B cell (primary cell): ENCODE measurements around the gene STARD9. TPM values are rescaled to one million over a fixed set of nuclear protein-coding genes. Genes with fewer than 3 reads are reported as not detected.

ENCODE experiments used
- ATAC-seq: fragments of 200-7000 bp; cut with Tn5 transposase; one replicate; pipeline ENCODE4 v1.10.0; 2021; ENCODE audit warnings: low read depth, mild to moderate bottlenecking, moderate number of reproducible peaks, moderate library complexity
- CTCF ChIA-PET: fragments of 350-600 bp; sonication (Branson Sonifier 250); formaldehyde crosslinking; loops from one replicate; lab custom pipeline; 2021; ENCODE audit warnings: antibody characterized with exemption, inconsistent platforms; lab: Charles Lee
- POLR2A ChIA-PET: fragments of 350-600 bp; sonication (Branson Sonifier 250); formaldehyde crosslinking; loops from one replicate; lab custom pipeline; 2021; ENCODE audit warnings: antibody characterized with exemption; lab: Charles Lee
- DNase-seq: peaks from one replicate; pipeline ENCODE4 v3.0.0; 2013
- H2AFZ ChIP-seq: 2 replicates; pipeline ENCODE4 v1.6.1; 2012; ENCODE audit warnings: mild to moderate bottlenecking, low read depth, low read length; ENCODE audit not compliant: insufficient read depth, poor library complexity, severe bottlenecking
- H3K27ac ChIP-seq, 2 donors: 1 replicate in 1 of 2; 2 replicates in 1 of 2; pipeline ENCODE4 v1.5.1; 2012 to 2013; ENCODE audit warnings: low read length in 2 of 2, mild to moderate bottlenecking in 2 of 2, moderate library complexity in 1 of 2
- H3K27me3 ChIP-seq, 4 experiments: fragments of 200-600 bp in 1 of 4; sonication (generic) in 1 of 4; replicated peaks in 1 of 4; 1 replicate in 2 of 4; 2 replicates in 2 of 4; pipeline versions ENCODE4 v1.6.1 to v1.7.0; 2013 to 2016; ENCODE audit warnings: low read length in 3 of 4, mild to moderate bottlenecking in 2 of 4, mixed read lengths in 1 of 4, moderate library complexity in 1 of 4; ENCODE audit not compliant: insufficient read depth in 4 of 4, control insufficient read depth in 3 of 4; ENCODE audit errors: control extremely low read depth in 1 of 4
- H3K36me3 ChIP-seq, 2 experiments: replicated peaks in 1 of 2; 1 replicate in 1 of 2; 2 replicates in 1 of 2; pipeline versions ENCODE4 v1.6.1 to v1.7.1; 2013; ENCODE audit warnings: low read length in 1 of 2; ENCODE audit not compliant: insufficient read depth in 2 of 2, control insufficient read depth in 1 of 2; ENCODE audit errors: control extremely low read depth in 1 of 2, extremely low read depth in 1 of 2
- H3K4me1 ChIP-seq, 2 donors: fragments of 200-600 bp in 1 of 2; sonication (generic) in 1 of 2; 1 replicate in 1 of 2; 2 replicates in 1 of 2; pipeline versions ENCODE4 v1.5.1 to v1.6.1; 2013 to 2017; ENCODE audit warnings: low read length in 2 of 2; ENCODE audit not compliant: control insufficient read depth in 2 of 2, insufficient read depth in 2 of 2
- H3K4me2 ChIP-seq: replicated peaks from 2 replicates; pipeline ENCODE3; 2012; ENCODE audit warnings: mild to moderate bottlenecking, low read depth, low read length; ENCODE audit not compliant: poor library complexity, severe bottlenecking
- H3K4me3 ChIP-seq, 5 experiments: fragments of 200-600 bp in 1 of 5; sonication (generic) in 1 of 5; 1 replicate in 3 of 5; 2 replicates in 2 of 5; pipeline versions ENCODE4 v1.5.1 to v1.7.0; 2011 to 2016; ENCODE audit warnings: low read length in 4 of 5, mild to moderate bottlenecking in 4 of 5, low read depth in 2 of 5, control low read depth in 1 of 5, moderate library complexity in 1 of 5; ENCODE audit not compliant: insufficient read depth in 1 of 5; ENCODE audit errors: control extremely low read depth in 1 of 5, extremely low read depth in 1 of 5
- H3K79me2 ChIP-seq: fragments of 200-600 bp; sonication (generic); one replicate; pipeline ENCODE4 v1.6.0; 2016; ENCODE audit warnings: low read length; ENCODE audit not compliant: control insufficient read depth, insufficient read depth
- H3K9ac ChIP-seq: fragments of 200-600 bp; sonication (generic); 2 replicates; pipeline ENCODE4 v1.6.1; 2017; ENCODE audit warnings: mild to moderate bottlenecking, low read length, moderate library complexity
- H3K9me3 ChIP-seq, 3 donors: one replicate each; pipeline versions ENCODE4 v1.6.1 to v1.7.1; 2013; ENCODE audit warnings: low read length in 2 of 3; ENCODE audit not compliant: control insufficient read depth in 2 of 3, insufficient read depth in 1 of 3; ENCODE audit errors: control extremely low read depth in 1 of 3
- H4K20me1 ChIP-seq: 2 replicates; pipeline ENCODE4 v1.6.0; 2012; ENCODE audit warnings: mild to moderate bottlenecking, low read length; ENCODE audit not compliant: insufficient read depth, control insufficient read depth, poor library complexity, severe bottlenecking
- H3K27ac Mint-ChIP-seq: one replicate; pipeline ENCODE4 v1.8.0; 2021; ENCODE audit warnings: mixed read lengths
- H3K27me3 Mint-ChIP-seq: one replicate; pipeline ENCODE4 v1.8.0; 2021; ENCODE audit warnings: mixed read lengths
- H3K4me1 Mint-ChIP-seq: one replicate; pipeline ENCODE4 v1.8.0; 2021; ENCODE audit warnings: mixed read lengths
- H3K4me3 Mint-ChIP-seq: one replicate; pipeline ENCODE4 v1.8.0; 2021; ENCODE audit warnings: mixed read lengths
- H3K9me3 Mint-ChIP-seq: one replicate; pipeline ENCODE4 v1.8.0; 2022; ENCODE audit warnings: mixed read lengths; ENCODE audit not compliant: insufficient read depth
- EZH2 ChIP-seq: IDR thresholded peaks from 2 replicates; pipeline ENCODE4 v1.6.1; 2012; ENCODE audit warnings: borderline replicate concordance, low read depth, mild to moderate bottlenecking, moderate library complexity, low read length; ENCODE audit not compliant: insufficient read depth, poor library complexity, severe bottlenecking
- WGBS: methylation state at CpG from one replicate; pipeline ENCODE4 v1.1.5; 2013; ENCODE audit warnings: missing lambda C conversion rate; ENCODE audit not compliant: insufficient coverage; 5-methylcytosine and 5-hydroxymethylcytosine counted together
- intact Hi-C: fragments of 100-400 bp; cut with micrococcal nuclease; formaldehyde crosslinking; loops from one replicate; pipeline ENCODE4 v1.10.0; 2022
- polyA plus RNA-seq: library from polyadenylated mRNA; depleted of rRNA; stranded (reverse); fragments of >200 nt; gene quantifications from 2 replicates; pipeline ENCODE4 v1.2.3, GENCODE V29; 2012
- total RNA-seq, 2 donors: library from RNA; stranded (reverse); fragments of 120-200 nt in 1 of 2; gene quantifications; 1 replicate in 1 of 2; 2 replicates in 1 of 2; pipeline versions ENCODE4 v1.2.3 to v1.2.4, GENCODE V29; 2013 to 2022
- TF ChIP-seq, protein P1 (sequence below): fragments of 200-600 bp; IDR thresholded peaks from one replicate; pipeline ENCODE4 v1.8.0; 2022; ENCODE audit warnings: antibody characterized with exemption, mild to moderate bottlenecking

The STARD9 gene
- total and polyA plus RNA-seq, 2 donors (not counting 1 experiment from before 2014, with no cell fraction given) = 5.0 to 23.1 TPM

DNA sequence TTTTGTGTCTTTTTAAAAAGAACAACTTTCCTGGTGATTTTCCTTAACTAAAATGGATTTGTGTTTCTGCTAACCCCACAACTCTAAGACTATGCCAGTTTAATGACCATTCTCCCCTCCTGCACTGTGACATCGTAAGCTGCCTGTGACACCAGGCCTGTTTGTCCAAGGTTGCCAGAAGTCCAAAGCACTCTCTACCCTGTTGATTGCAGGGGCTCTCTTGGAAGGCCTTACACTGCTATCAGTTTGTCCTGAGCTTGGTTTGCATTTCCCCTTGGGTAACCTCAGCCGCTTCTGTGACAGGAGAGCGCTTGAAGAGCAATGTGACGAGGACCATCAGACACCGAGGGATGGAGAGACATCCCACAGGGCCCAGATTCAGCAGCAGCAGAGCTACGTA is 105.7 kb downstream of the STARD9 start:
- no peaks in the 10 kb centered on the region for H3K9me3 Mint-ChIP-seq
- no peak overlapping the region for H2AFZ ChIP-seq
- CTCF ChIA-PET = interaction anchor here (1.5 kb wide), 1 partner anchor 245 kb away, joined by 3 read pairs; no protein-coding TSS in a partner anchor
- POLR2A ChIA-PET = no interaction called here
- H3K9ac ChIP-seq = no peak overlapping the region
- WGBS = 99% methylated on average over 6 of the region's 6 CpGs
- ATAC-seq (no peak), DNase-seq (no peak)
- no peaks in the 10 kb centered on the region for H3K9me3 ChIP-seq
- no peaks in the 10 kb centered on the region for H3K4me1 Mint-ChIP-seq
- H3K27ac Mint-ChIP-seq = no peak overlapping the region
- no peaks in the 10 kb centered on the region for H3K79me2 ChIP-seq
- H3K4me3 Mint-ChIP-seq = no peak overlapping the region
- H3K27me3 Mint-ChIP-seq = no peaks in the 10 kb centered on the region
- no peak overlapping the region for H3K4me3 ChIP-seq
- H4K20me1 ChIP-seq = no peaks in the 10 kb centered on the region
- peaks cover 0 to 21% of the 10 kb centered on the region in 2 experiments for H3K36me3 ChIP-seq
- TF ChIP-seq, protein P1, sequence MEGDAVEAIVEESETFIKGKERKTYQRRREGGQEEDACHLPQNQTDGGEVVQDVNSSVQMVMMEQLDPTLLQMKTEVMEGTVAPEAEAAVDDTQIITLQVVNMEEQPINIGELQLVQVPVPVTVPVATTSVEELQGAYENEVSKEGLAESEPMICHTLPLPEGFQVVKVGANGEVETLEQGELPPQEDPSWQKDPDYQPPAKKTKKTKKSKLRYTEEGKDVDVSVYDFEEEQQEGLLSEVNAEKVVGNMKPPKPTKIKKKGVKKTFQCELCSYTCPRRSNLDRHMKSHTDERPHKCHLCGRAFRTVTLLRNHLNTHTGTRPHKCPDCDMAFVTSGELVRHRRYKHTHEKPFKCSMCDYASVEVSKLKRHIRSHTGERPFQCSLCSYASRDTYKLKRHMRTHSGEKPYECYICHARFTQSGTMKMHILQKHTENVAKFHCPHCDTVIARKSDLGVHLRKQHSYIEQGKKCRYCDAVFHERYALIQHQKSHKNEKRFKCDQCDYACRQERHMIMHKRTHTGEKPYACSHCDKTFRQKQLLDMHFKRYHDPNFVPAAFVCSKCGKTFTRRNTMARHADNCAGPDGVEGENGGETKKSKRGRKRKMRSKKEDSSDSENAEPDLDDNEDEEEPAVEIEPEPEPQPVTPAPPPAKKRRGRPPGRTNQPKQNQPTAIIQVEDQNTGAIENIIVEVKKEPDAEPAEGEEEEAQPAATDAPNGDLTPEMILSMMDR = no peak
- TF ChIP-seq EZH2 = no peak
- H3K27ac ChIP-seq = no peak overlapping the region
- intact Hi-C loops = no loop called here
- no peaks in the 10 kb centered on the region for H3K4me1 ChIP-seq
- H3K27me3 ChIP-seq = no peaks in the 10 kb centered on the region
- H3K4me2 ChIP-seq = no peak overlapping the region

DNA sequence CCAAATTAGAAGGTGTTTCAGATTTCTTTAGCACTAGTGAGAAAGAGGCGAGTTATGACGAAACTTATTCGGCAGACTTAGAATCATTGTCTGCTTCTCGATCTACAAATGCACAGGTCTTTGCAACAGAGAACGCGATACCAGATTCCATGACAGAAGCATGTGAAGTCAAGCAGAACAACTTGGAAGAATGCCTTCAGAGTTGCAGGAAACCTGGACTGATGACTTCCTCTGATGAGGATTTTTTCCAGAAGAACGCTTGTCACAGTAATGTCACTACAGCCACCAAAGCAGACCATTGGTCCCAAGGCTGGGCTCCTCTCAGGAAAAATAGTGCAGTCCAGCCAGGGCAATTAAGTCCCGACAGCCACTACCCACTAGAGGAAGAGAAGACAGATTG is 110.9 kb downstream of the STARD9 start:
- Histone ChIP-seq H3K4me1 (no peaks in the 10 kb centered on the region), H2AFZ (no peak overlapping the region), H3K9ac (no peak overlapping the region), H3K4me2 (no peak overlapping the region), H3K4me3 (no peak overlapping the region), H3K27me3 (no peaks in the 10 kb centered on the region), H3K79me2 (no peaks in the 10 kb centered on the region), H3K36me3 (peaks cover 0 to 22% of the 10 kb centered on the region in 2 experiments), H3K9me3 (no peaks in the 10 kb centered on the region), H3K27ac (no peak overlapping the region), H4K20me1 (no peaks in the 10 kb centered on the region)
- Mint-ChIP-seq H3K9me3 (no peaks in the 10 kb centered on the region), H3K27me3 (no peaks in the 10 kb centered on the region), H3K4me3 (no peak overlapping the region), H3K27ac (no peak overlapping the region), H3K4me1 (no peaks in the 10 kb centered on the region)
- POLR2A ChIA-PET = no interaction called here
- TF ChIP-seq, protein P1 = no peak
- no peak for TF ChIP-seq EZH2
- CTCF ChIA-PET = no interaction called here
- no peak for DNase-seq
- WGBS = 95% methylated on average over 8 of the region's 8 CpGs
- intact Hi-C loops = no loop called here
- ATAC-seq = no peak
